DMS79 treated with DMSO at 0.1 percent for 48 hours (cell line): ENCODE data around the gene DOCK2.
"Not testable (repeated sequence)": the region's sequence is repeated elsewhere in the genome, so short reads cannot be mapped to it uniquely, and the experiment has no call there.

Source experiments
- DNase-seq: peaks from one replicate; lab custom pipeline; 2025; lab: John Stamatoyannopoulos, UW

DOCK2 gene

GRCh38 chr5:169641253-169641652 lies 4.2 kb downstream of the DOCK2 start:
- no peak for DNase-seq

GRCh38 chr5:169646856-169647255 lies 9.8 kb downstream of the DOCK2 start:
- DNase-seq, result no peak

- DNase-seq, result no peak
These were observed 10.5 kb downstream of the DOCK2 start for GRCh38 chr5:169647566-169647965.

GRCh38 chr5:169648725-169649310 lies 11.7 kb downstream of the DOCK2 start:
- DNase-seq, result peak; percentile 27

- DNase-seq, result no peak
These were observed 12.4 kb downstream of the DOCK2 start for GRCh38 chr5:169649486-169649885.

- no peak for DNase-seq
These were observed 13.7 kb downstream of the DOCK2 start for GRCh38 chr5:169650701-169651331.

- DNase-seq, result no peak
These were observed 14.5 kb downstream of the DOCK2 start for GRCh38 chr5:169651526-169651925.

GRCh38 chr5:169652057-169652456 lies 15.0 kb downstream of the DOCK2 start:
- DNase-seq, result no peak

- DNase-seq, result no peak
These were observed 16.0 kb downstream of the DOCK2 start for GRCh38 chr5:169653091-169653490.

GRCh38 chr5:169655353-169655752 lies 18.3 kb downstream of the DOCK2 start:
- no peak for DNase-seq

GRCh38 chr5:169656125-169656901 lies 19.2 kb downstream of the DOCK2 start:
- no peak for DNase-seq

GRCh38 chr5:169657127-169657526 lies 20.1 kb downstream of the DOCK2 start:
- no peak for DNase-seq

GRCh38 chr5:169662451-169662850 lies 25.4 kb downstream of the DOCK2 start:
- DNase-seq, result not testable (repeated sequence)

GRCh38 chr5:169663537-169663936 lies 26.5 kb downstream of the DOCK2 start:
- DNase-seq, result no peak

- DNase-seq, result no peak
These were observed 29.3 kb downstream of the DOCK2 start for GRCh38 chr5:169666365-169666764.

- DNase-seq, result no peak
These were observed 31.0 kb downstream of the DOCK2 start for GRCh38 chr5:169667896-169668674.

- no peak for DNase-seq
These were observed 31.7 kb downstream of the DOCK2 start for GRCh38 chr5:169668732-169669131.

GRCh38 chr5:169670769-169671525 lies 33.9 kb downstream of the DOCK2 start:
- DNase-seq, result no peak

GRCh38 chr5:169682026-169682425 lies 45.0 kb downstream of the DOCK2 start:
- DNase-seq, result no peak

- no peak for DNase-seq
These were observed 49.1 kb downstream of the DOCK2 start for GRCh38 chr5:169686137-169686536.

- no peak for DNase-seq
These were observed 51.0 kb downstream of the DOCK2 start for GRCh38 chr5:169688106-169688505.

GRCh38 chr5:169691471-169691870 lies 54.4 kb downstream of the DOCK2 start:
- no peak for DNase-seq
